OCI-LY7 (cell line): ENCODE measurements around the gene ASIC2.

Experiments
- EZH2phosphoT487 ChIP-seq: fragments of 200-600 bp; sonication (generic); IDR thresholded peaks from 2 replicates; pipeline ENCODE4 v1.6.1; 2018; ENCODE audit warnings: low read depth, borderline replicate concordance, mild to moderate bottlenecking, mixed run types, antibody characterized with exemption, low read length, moderate library complexity, mixed read lengths
- TF ChIP-seq, protein P1 (sequence below): fragments of 200-600 bp; sonication (generic); conservative IDR thresholded peaks from 2 replicates; pipeline ENCODE4 v1.5.1; 2014; ENCODE audit warnings: mild to moderate bottlenecking, antibody characterized with exemption, low read length, moderate library complexity, mixed read lengths

DNA sequence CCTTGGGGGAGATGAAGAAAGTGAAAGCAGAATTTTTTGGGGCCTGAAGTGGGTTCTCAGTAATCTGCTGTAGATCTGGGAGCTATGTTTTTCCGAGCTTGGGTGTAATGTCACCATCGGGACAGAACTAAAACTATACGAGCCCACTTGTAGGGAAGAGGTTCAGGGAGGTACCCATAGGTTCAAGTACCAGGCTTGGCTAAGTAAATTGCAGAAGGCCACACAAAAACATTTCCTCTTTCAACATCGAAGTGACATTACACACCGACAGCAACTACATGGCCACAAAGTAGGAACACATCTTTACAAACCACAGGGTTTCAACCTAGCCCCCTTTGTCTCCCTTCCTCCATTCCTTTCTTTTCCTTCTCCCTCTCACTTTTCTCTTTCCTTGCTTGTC lies 10.2 kb upstream of the ASIC2 start:
- TF ChIP-seq, protein P1, sequence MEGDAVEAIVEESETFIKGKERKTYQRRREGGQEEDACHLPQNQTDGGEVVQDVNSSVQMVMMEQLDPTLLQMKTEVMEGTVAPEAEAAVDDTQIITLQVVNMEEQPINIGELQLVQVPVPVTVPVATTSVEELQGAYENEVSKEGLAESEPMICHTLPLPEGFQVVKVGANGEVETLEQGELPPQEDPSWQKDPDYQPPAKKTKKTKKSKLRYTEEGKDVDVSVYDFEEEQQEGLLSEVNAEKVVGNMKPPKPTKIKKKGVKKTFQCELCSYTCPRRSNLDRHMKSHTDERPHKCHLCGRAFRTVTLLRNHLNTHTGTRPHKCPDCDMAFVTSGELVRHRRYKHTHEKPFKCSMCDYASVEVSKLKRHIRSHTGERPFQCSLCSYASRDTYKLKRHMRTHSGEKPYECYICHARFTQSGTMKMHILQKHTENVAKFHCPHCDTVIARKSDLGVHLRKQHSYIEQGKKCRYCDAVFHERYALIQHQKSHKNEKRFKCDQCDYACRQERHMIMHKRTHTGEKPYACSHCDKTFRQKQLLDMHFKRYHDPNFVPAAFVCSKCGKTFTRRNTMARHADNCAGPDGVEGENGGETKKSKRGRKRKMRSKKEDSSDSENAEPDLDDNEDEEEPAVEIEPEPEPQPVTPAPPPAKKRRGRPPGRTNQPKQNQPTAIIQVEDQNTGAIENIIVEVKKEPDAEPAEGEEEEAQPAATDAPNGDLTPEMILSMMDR, result no peak
- no peak for TF ChIP-seq EZH2phosphoT487
